HG02885 (cell line): ENCODE data around the gene CABLES1.
"Not testable (repeated sequence)": the region's sequence is repeated elsewhere in the genome, so short reads cannot be mapped to it uniquely, and the experiment has no call there.

Source experiments
- ATAC-seq: cut with Tn5 transposase; IDR thresholded peaks from one replicate; pipeline ENCODE4 v1.9.1; 2021; ENCODE audit warnings: mild to moderate bottlenecking; ENCODE audit not compliant: unreplicated experiment, poor library complexity

CABLES1 gene, protein sequence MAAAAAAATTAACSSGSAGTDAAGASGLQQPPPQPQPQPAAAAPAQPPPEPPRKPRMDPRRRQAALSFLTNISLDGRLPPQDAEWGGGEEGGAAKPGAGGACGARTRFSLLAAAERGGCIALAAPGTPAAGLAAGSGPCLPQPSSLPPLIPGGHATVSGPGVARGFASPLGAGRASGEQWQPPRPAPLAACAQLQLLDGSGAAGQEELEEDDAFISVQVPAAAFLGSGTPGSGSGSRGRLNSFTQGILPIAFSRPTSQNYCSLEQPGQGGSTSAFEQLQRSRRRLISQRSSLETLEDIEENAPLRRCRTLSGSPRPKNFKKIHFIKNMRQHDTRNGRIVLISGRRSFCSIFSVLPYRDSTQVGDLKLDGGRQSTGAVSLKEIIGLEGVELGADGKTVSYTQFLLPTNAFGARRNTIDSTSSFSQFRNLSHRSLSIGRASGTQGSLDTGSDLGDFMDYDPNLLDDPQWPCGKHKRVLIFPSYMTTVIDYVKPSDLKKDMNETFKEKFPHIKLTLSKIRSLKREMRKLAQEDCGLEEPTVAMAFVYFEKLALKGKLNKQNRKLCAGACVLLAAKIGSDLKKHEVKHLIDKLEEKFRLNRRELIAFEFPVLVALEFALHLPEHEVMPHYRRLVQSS

DNA sequence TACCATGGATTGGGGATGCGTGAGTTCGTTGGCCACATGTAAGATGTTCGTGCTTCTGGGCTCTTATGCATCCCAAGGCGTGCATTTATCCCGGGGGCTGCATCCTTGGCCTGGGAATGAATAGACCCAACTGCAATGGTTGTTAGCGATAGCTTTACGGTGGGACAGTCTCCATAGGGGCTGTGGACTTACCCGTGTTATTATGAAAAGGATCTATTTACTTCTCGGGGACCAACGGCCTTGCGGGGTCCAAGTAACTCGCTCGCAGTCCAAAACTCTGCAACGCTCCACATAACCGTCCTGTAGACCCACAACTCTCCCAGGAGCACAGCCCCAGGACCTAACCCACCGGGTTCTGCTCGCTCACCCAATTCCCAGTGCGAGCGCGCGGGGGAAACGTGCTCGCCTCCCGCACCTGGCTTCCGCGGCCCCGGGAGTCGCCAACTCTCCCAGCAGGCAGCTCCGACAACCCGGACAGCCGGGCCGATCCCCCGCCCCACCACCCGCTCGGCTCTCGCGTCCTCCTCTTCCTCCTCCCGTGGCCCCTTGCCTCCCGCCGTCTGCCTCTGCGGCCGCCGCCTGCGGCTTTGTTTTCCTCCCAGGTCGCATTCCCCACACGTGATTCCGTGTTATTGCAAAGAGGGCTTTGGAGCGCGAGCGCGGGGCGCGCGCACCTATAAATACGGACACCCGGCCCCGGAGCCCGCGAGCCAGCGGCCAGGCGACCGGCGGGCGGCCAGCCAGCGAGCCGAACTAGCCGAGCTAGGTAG is at the start of gene CABLES1:
Gene CABLES1, plus strand, starts transcription at position 706 of the 770 bp plus-strand sequence. CDS start 278 bp downstream, outside the sequence.
- peak; percentile 17 for ATAC-seq

DNA sequence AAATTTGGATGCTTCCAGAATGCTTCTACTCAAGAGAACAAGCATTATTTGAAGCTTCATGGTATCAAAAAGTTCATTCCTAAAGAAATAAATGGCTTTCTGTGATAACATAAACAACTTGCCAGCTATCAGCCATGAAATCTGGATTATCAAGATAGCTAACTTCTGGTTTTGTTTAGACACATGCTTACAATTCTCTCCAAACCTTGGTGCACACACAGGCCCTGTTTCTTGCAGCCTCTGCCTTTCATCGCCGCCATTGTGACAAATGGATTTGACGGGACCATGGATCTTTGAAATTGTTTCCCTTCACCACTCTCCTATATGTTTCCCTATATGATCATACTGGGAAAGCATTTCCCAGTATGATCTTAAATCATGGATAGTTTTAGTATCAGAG is 47.9 kb upstream of the CABLES1 start:
- ATAC-seq: no peak

DNA sequence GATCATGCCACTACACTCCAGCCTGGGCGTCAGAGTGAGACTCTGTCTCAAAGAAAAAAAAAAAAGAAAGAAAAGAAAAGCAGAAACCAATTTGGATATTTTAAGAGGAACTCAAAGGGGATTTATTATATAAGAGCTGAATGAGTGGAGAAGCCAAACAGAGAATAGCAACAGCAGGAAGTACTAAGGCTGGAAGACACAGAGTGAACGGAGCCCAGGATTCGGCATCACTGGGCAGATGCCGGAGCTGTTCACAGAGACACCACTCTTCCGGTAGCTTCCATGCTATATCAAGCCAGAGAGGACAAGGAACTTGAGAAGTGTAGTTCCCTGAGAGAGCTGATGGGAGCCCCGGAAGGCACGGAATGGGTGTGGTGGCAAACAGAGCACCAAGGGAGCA is 47.0 kb upstream of the CABLES1 start:
- ATAC-seq: no peak

DNA sequence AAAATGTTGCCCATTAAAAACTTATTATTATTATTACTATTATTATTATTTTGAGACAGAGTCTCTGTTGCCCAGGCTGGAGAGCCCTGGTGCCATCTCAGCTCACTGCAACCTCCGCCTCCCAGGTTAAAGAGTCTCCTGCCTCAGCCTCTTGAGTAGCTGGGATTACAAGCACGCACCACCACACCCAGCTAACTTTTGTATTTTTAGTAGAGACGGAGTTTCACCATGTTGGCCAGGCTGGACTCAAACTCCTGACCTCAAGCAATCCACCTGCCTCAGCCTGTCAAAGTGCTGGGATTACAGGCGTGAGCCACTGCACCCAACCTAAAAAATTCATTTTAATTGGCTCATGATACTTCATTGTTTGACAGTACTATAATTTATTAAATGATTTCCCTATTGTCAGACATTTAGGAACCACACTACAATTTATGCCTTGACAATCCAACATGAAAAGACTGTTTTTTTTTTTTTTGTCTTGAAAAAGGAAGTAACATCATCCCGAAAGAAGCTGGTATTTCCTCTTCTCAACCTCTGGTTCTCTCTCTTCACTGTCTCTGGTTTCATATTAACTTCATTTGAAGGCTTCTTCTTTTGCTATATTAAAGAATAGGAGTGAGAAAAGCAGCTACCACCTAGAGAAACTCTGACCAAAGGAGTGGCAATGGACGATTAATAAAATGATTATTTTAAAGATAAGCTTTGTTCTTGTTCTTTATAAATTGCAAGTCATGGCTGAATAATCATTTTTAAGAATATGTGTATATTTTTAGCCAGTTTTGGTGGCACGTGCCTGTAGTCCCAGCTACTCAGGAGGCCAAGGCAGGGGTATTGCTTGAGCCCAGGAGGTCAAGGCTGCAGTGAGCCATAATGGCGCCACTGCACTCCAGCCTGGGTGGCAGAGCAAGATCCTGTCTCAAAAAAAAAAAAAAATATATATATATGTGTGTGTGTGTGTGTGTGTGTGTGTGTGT is 44.0 kb upstream of the CABLES1 start:
- peak; percentile 50 for ATAC-seq

DNA sequence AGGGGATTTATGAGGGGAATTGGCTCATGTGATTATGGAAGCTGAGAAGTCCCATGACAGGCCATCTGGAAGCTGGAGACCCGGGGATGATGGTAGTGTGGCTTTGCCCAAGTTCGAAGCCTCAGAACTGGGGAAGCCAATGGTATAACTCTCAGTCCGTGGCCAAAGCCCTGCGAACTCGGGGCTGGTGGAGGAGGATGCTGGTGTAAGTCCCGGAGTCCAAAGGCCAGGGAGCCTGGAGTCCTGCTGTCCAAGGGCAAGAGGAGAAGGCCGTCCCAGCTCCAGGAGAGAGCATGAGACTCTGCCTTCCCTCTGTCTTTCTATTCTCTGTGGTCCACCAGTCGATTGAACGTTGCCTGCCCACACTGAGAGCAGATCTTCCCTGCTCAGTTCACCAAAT is 43.2 kb upstream of the CABLES1 start:
- ATAC-seq: no peak

DNA sequence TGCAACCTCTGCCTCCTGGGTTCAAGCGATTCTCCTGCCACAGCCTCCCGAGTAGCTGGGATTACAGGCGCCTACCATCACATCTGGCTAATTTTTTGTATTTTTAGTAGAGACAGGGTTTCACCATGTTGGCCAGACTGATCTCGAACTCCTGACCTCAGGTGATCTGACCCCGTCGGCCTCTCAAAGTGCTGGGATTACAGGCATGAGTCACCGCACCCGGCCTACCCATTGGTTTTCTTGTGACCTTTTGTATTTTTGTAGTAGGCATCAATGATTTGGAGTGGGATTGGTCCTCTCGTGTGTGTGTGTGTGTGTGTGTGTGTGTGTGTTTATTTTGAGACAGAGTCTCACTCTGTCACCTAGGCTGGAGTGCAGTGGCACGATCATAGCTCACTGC is 42.2 kb upstream of the CABLES1 start:
- ATAC-seq: not testable (repeated sequence)

DNA sequence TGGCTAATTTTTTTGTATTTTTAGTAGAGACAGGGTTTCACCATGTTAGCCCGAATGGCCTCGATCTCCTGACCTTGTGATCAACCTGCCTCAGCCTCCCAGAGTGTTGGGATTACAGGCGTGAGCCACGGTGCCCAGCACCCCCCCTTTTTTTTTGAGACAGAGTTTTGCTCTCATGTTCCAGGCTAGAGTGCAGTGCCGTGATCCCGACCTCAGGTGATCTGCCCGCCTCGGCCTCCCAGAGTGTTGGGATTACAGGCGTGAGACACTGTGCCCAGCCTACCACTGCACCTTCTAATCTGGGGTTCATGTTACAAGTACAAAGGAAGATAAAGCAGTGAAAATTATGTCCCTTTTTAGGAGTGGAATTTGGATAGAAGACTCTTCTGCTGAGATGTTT is 41.5 kb upstream of the CABLES1 start:
- no peak for ATAC-seq

DNA sequence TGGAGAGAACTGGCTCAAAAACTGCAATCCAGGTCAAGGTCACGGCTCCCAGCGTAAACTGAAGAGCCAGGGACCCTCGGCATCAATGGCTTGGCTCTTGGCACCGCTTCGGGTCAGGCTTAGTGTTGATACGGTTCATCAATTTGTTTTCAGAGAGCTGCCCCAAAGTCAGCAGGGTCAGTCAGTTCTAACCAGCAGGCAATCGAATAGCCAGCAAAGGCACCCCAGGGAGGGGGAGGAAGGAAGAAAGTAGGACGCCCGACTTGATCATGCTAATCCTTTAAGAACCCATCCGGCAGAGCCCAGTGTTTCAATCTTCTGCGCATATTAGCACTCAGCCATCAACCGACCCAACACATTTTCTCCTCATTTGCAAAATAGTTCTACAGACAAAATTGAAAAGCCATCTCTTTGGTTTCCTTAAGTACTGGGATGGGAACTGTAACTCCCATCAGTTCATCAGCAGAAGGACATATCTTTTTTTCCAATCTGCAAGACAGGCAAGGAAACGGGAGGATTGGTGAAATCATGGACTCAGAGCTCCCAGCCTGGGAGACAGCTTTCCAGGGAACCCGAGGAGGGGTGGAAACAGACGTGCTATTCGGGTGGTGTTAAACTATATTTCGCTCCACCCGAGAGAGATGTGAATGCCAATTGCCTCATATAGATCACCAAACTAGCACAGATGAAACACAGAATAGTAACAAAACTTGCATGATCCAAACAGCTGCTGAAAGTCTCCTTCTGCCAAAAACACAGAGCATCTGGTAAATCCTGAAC is 40.7 kb upstream of the CABLES1 start:
- no peak for ATAC-seq

DNA sequence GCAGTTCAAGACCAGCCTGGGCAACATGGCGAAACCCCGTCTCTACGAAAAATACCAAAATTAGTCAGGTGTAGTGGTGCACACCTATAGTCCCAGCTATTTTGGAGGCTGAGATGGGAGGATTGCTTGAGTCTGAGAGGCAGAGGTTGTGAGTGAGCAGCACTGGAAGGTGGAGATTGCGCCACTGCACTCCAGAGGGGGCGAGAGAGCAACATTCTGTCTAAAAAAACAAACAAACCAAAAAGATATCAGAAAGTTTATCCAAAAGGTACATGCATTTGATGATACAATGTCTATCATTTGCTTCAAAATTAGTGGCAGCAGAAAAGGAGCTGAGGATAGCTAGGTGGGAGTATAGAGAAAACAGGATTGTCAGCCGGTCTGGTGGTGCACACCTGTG is 39.8 kb upstream of the CABLES1 start:
- ATAC-seq: no peak

DNA sequence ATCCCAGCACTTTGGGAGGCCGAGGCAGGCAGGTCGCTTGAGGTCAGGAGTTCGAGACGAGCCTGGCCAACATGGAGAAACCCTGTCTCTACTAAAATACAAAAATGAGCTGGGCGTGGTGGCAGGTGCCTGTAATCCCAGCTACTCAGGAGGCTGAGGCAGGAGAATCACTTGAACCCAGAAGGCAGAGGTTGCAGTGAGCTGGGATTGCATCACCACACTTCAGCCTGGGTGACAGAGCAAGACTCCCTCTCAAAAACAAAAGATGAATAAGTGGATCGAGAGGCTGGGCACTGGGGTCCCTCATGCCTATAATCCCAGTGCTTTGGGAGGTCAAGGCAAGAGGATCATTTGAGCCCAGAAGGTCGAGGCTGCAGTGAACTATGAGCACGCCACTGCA is 38.3 kb upstream of the CABLES1 start:
- ATAC-seq: not testable (repeated sequence)

DNA sequence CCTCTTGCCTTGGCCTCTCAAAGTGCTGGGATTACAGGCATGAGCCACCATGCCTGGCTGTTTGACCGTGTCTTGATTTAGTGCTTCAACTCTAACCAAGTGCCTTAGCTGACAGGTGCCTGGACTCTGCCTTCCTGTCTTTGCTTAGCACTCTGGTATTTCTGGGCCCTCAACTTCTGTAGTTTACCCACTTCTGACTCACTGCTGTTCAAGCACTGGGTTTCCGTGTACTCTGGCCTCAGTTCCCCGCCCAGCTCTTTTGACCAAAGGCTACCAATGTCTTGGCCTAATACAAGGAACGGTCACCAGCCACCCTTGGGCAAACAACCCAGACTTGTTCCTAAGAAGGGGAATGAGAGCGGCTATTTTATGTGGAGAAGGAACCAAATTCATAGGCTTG is 35.7 kb upstream of the CABLES1 start:
- ATAC-seq: no peak

DNA sequence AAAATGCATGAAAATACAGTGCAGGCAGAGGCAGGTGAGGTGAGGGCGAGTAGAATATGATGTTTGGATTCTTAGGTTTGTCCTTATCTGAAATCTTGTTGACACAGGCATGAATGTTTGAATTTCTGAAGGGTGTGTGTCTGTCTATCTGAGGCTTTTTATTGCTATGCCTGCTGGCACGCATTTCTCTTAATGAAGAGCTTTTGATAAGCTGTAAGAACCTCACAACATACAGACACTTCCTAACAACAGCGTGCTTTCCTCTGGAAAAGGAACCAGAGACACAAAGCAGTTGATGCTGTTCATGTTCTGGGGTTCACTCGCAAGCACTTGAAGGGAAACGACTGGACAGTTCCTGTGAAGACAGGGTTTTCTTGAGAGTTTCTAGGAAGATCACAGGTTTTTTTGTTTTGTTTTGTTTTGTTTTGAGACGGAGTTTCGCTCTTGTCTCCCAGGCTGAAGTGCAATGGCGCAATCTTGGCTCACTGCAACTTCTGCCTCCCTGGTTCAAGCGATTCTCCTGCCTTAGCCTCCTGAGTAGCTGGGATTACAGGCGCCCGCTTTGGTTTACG is 33.3 kb upstream of the CABLES1 start:
- no peak for ATAC-seq

DNA sequence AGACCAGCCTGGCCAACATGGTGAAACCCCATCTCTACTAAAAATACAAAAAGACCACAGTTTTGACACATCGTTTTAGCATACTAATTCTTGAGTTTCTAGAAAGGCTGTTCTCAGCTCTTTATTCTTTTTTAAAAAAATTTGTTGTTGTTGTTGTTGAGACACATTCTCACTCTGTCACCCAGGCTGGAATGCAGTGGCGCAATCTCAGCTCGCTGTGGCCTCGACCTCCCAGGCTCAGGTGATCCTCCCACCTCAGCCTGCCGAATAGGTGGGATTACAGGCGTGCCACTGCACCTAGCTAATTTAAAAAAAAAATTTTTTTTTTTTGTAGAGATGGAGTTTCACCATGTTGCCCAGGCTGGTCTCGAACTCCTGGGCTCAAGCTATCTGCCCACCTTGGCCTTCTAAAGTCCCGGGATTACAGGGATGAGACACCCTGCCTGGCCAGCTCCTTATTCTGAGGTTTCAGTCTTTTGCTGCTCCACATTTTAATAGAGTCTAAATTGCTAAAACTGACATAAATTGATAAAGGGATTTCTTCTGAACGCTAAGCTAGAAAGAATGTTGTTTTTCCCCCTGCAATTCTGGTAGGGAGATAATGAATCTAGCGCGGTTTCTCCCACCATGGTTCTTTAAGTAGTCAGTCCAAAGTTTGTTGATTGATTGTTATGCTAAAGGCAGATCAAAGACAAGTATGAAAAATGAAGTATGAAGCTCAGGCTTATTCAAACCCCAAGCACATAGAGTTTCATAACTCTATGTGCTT is 32.6 kb upstream of the CABLES1 start:
- ATAC-seq: no peak

DNA sequence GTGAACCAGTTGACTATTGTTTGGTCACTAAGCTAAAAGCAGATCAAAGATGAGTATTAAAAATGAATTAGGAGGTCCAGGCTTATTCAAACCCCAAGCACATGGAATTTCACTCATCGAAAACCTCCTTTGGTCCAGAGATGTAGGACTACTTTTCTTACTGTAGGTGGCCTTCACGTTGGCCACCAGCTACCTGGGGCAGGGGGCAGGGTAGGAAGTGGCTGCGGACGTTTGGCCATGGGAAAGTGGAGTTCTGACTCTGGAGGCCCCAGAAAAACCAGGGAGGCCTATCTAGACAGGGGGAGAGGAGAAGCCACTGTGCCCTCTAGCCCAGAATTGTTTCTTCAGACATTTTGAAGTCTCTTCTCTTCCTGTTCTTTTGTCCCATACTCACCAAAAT is 31.8 kb upstream of the CABLES1 start:
- no peak for ATAC-seq

DNA sequence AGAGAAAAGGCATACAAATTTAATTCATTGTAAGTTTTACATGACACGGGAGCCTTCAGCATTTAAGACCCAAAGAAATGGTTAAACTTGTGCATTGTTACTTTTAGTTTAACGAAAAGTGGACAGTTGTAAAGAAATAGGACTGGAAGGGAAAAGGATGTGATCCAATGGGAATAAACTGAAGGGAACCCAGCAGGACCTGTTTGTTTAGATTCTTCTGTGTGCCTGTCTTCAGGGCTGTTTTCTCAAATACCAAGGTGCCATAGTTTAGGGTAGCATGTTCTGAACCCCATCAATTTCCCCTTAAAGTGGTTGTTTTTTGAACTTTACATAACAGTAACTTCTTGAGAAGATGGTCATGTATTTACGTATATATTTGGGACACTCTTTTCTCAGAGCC is 30.3 kb upstream of the CABLES1 start:
- no peak for ATAC-seq

DNA sequence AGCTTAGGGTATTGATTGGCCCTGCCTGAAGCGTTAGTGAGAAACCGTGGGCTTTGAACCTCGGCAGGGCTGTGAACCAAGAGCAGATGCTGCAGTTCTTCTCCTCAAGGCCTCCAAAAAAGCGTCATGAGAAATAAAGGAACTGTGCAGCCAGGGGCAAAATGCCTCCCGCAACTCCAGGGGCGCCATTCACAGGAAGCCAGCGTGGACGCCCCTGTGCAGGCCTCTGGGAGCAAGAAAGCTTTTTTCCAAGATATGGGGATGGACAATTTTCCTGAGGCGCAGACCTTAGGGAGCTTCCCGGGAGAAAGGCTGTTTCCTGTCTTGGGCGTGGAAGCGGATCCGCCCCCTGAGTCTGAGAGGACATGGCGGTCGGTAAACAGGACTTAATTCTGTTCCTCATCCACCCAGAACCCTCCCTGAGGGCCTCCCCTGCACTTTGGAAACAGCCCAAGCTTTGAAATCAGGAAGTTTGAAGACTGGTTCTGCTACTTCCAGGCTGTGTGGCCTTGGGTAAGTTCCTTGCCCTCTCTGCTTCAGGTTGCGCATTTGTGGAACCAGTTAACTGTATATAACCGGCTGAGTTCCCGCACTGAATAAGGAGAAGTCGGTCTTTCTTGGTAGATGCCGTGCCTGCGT is 29.6 kb upstream of the CABLES1 start:
- no peak for ATAC-seq

DNA sequence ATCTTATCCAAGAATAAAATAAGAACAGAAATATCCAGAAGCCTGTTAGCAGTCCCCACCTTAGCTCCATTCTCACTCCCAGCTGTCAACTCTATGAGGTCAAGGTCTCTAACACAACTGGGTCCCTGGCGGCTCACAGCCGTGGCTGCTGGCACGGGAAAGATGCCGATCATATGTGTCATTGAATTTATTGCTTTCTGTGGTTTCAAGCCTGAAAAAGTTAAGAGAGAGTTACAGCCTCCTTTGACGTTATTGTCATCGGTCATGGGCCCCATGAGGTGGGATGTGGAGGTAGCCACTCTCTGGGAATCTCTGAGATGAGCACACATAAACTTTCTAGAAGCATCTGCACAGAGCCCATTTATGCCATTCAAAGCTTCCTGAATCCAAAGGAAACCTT is 28.7 kb upstream of the CABLES1 start:
- ATAC-seq: no peak

DNA sequence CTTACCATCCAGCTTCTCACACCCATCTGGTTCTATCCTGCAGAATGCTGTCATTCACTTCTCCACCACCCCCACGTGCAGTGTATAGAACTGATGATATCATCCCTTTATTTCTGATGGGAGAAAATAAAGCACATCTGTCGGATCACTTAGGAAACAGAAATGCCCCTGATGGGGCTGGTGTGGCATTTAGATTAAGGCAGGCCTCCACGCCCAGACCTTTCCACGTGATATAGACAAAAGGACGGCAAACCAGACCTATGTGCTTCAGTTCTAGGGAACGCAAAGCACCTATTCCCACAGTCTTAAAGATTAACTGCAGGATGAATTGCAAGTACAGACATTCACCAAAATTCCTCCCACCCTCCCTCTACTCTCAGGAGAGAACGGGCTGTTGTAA is 27.6 kb upstream of the CABLES1 start:
- no peak for ATAC-seq
